ENCODE data around the gene IL17RE.

Gene IL17RE

GRCh38 chr3:9955611-9956352 lies 53.1 kb downstream of the IL17RE start:
- no peak for DNase-seq (ENCODE audit: low spot score)

GRCh38 chr3:9957214-9957613 lies 54.6 kb downstream of the IL17RE start:
- no peak for DNase-seq (ENCODE audit: low spot score)

GRCh38 chr3:9965200-9965875 lies 62.7 kb downstream of the IL17RE start:
- DNase-seq (ENCODE audit: low spot score): no peak

Measured in kidney capillary endothelial cell (primary cell).